Neural progenitor cell (in vitro differentiated cells): ENCODE data around the gene MTCL1. TPM values are rescaled to one million over a fixed set of nuclear protein-coding genes. Genes with fewer than 3 reads are reported as not detected.

Experiments
- DNase-seq: peaks from one replicate; pipeline ENCODE4 v3.0.0-alpha.2; 2016; ENCODE audit warnings: low spot score
- H2AFZ ChIP-seq: fragments of 200-600 bp; sonication (generic); replicated peaks from 2 replicates; pipeline ENCODE4 v1.6.1; 2016; ENCODE audit warnings: antibody characterized with exemption
- H3F3A ChIP-seq: fragments of 200-600 bp; sonication (generic); 2 replicates; pipeline ENCODE4 v1.6.1; 2016; ENCODE audit warnings: antibody characterized with exemption, low read depth
- H3K27ac ChIP-seq: fragments of 200-600 bp; sonication (generic); 2 replicates; pipeline ENCODE4 v1.5.1; 2016; ENCODE audit warnings: mild to moderate bottlenecking
- H3K27me3 ChIP-seq: fragments of 200-600 bp; sonication (generic); 2 replicates; pipeline ENCODE4 v1.6.1; 2016; ENCODE audit warnings: mild to moderate bottlenecking, moderate library complexity
- H3K36me3 ChIP-seq: fragments of 200-600 bp; sonication (generic); 2 replicates; pipeline ENCODE4 v1.5.1; 2016
- H3K4me1 ChIP-seq: fragments of 200-600 bp; sonication (generic); 2 replicates; pipeline ENCODE4 v1.6.1; 2016; ENCODE audit warnings: mixed run types
- H3K4me2 ChIP-seq: fragments of 200-600 bp; sonication (generic); 2 replicates; pipeline ENCODE4 v1.6.1; 2016
- H3K4me3 ChIP-seq: fragments of 200-600 bp; sonication (generic); 2 replicates; pipeline ENCODE4 v1.5.1; 2016
- H3K79me2 ChIP-seq: fragments of 200-600 bp; sonication (generic); 2 replicates; pipeline ENCODE4 v1.6.1; 2016; ENCODE audit warnings: low read depth
- H3K9ac ChIP-seq: fragments of 200-600 bp; sonication (generic); 2 replicates; pipeline ENCODE4 v1.6.1; 2016
- H3K9me3 ChIP-seq: fragments of 200-600 bp; sonication (generic); 2 replicates; pipeline ENCODE4 v1.5.1; 2016; ENCODE audit warnings: low read depth
- H4K20me1 ChIP-seq: fragments of 200-600 bp; sonication (generic); 2 replicates; pipeline ENCODE4 v1.6.1; 2016; ENCODE audit warnings: low read depth
- H3K27ac Mint-ChIP-seq: 3 replicates; pipeline ENCODE4 v1.8.0; 2021; ENCODE audit warnings: mixed read lengths
- H3K27me3 Mint-ChIP-seq: 2 replicates; pipeline ENCODE4 v1.8.0; 2022; ENCODE audit warnings: low read depth, mild to moderate bottlenecking, inconsistent platforms, moderate library complexity, mixed read lengths; ENCODE audit not compliant: insufficient read depth
- H3K36me3 Mint-ChIP-seq: 3 replicates; pipeline ENCODE4 v1.8.0; 2021; ENCODE audit warnings: mixed read lengths
- H3K4me1 Mint-ChIP-seq: 3 replicates; pipeline ENCODE4 v1.8.0; 2021; ENCODE audit warnings: mixed read lengths
- H3K4me3 Mint-ChIP-seq: 3 replicates; pipeline ENCODE4 v1.8.0; 2021; ENCODE audit warnings: mild to moderate bottlenecking, moderate library complexity, mixed read lengths
- H3K9me3 Mint-ChIP-seq: 3 replicates; pipeline ENCODE4 v1.8.0; 2020; ENCODE audit warnings: mixed read lengths
- EZH2 ChIP-seq: fragments of 200-600 bp; sonication (generic); IDR thresholded peaks from 2 replicates; pipeline ENCODE4 v1.6.1; 2017; ENCODE audit warnings: antibody characterized with exemption, mild to moderate bottlenecking, moderate library complexity
- EZH2phosphoT487 ChIP-seq: fragments of 200-600 bp; sonication (generic); IDR thresholded peaks from 2 replicates; pipeline ENCODE4 v1.6.1; 2017; ENCODE audit warnings: antibody characterized with exemption
- total RNA-seq: library from RNA; depleted of rRNA; stranded (reverse); fragments of >200 nt; gene quantifications from 2 replicates; pipeline ENCODE4 v1.2.3, GENCODE V29; 2015; ENCODE audit warnings: low replicate concordance
- TF ChIP-seq, protein P1 (sequence below): fragments of 200-600 bp; sonication (generic); IDR thresholded peaks from 2 replicates; pipeline ENCODE4 v1.5.1; 2017; ENCODE audit warnings: antibody characterized with exemption, mild to moderate bottlenecking

Gene MTCL1
- total RNA-seq, 1 donor from 2014 or later, result 36.9 TPM

DNA sequence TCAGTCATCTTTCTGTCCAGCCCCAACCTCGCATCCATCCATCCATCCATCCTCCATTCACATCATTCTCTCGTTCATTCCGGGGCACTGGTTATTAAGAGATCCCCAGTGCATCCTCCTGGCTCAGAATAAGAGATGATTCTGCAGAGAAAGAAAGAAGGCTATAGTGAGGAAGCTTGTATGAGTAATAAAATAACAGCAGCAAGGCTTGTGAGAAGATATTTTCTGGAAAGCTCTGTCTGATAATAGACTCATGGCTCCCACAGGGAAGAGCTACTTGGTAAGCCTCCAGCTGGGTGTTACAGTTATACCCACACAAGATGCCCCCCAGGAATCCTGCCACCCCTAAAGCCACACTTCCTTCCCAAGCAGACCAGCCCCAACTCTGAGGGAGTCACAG lies 143.2 kb downstream of the MTCL1 start:
- no peaks in the 10 kb centered on the region for H3F3A ChIP-seq
- DNase-seq, result no peak
- H3K27ac Mint-ChIP-seq, result no peak overlapping the region
- H3K9me3 ChIP-seq, result no peaks in the 10 kb centered on the region
- H3K27me3 ChIP-seq, result no peaks in the 10 kb centered on the region
- peaks cover 10% of the 10 kb centered on the region for H3K4me1 Mint-ChIP-seq
- H2AFZ ChIP-seq, result no peak overlapping the region
- no peak overlapping the region for H3K27ac ChIP-seq
- H3K4me2 ChIP-seq, result no peak overlapping the region
- H3K36me3 ChIP-seq, result no peaks in the 10 kb centered on the region
- no peaks in the 10 kb centered on the region for H3K36me3 Mint-ChIP-seq
- H3K4me3 ChIP-seq, result no peak overlapping the region
- no peak overlapping the region for H3K9ac ChIP-seq
- peaks cover 2% of the 10 kb centered on the region for H3K9me3 Mint-ChIP-seq
- no peak overlapping the region for H3K4me3 Mint-ChIP-seq
- H3K27me3 Mint-ChIP-seq, result peaks cover 11% of the 10 kb centered on the region
- H4K20me1 ChIP-seq, result no peaks in the 10 kb centered on the region
- TF ChIP-seq EZH2phosphoT487 (no peak), EZH2 (no peak)
- TF ChIP-seq, protein P1, sequence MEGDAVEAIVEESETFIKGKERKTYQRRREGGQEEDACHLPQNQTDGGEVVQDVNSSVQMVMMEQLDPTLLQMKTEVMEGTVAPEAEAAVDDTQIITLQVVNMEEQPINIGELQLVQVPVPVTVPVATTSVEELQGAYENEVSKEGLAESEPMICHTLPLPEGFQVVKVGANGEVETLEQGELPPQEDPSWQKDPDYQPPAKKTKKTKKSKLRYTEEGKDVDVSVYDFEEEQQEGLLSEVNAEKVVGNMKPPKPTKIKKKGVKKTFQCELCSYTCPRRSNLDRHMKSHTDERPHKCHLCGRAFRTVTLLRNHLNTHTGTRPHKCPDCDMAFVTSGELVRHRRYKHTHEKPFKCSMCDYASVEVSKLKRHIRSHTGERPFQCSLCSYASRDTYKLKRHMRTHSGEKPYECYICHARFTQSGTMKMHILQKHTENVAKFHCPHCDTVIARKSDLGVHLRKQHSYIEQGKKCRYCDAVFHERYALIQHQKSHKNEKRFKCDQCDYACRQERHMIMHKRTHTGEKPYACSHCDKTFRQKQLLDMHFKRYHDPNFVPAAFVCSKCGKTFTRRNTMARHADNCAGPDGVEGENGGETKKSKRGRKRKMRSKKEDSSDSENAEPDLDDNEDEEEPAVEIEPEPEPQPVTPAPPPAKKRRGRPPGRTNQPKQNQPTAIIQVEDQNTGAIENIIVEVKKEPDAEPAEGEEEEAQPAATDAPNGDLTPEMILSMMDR, result no peak
- H3K4me1 ChIP-seq, result no peaks in the 10 kb centered on the region
- no peaks in the 10 kb centered on the region for H3K79me2 ChIP-seq

DNA sequence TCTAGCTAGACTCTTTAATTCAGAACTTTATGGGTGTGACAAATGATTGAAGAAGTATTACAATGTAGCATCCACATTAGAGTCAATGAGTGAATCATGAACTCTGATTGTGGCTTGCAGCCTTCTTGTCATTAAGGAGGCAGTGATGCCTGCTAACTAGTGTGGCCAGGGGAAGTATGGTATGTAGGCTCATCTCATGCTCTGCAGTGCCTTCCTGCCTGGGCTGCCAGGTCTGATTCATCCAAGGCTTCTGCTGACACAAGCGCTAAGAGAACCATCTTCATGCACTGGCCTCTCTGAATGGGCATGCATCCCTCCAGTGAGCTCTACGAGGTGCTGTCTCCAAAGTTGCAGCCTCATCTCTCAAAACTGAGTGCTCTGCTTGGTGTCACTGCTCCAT lies 144.3 kb downstream of the MTCL1 start:
- Histone ChIP-seq H3K36me3 (no peaks in the 10 kb centered on the region), H3F3A (no peaks in the 10 kb centered on the region), H4K20me1 (no peaks in the 10 kb centered on the region), H3K27ac (no peak overlapping the region), H2AFZ (no peak overlapping the region), H3K4me2 (no peak overlapping the region), H3K9ac (no peak overlapping the region), H3K79me2 (no peaks in the 10 kb centered on the region), H3K4me3 (no peak overlapping the region), H3K27me3 (no peaks in the 10 kb centered on the region), H3K9me3 (no peaks in the 10 kb centered on the region), H3K4me1 (no peaks in the 10 kb centered on the region)
- no peak overlapping the region for H3K4me3 Mint-ChIP-seq
- TF ChIP-seq EZH2phosphoT487, result no peak
- TF ChIP-seq, protein P1, result no peak
- no peak for TF ChIP-seq EZH2
- peaks cover 5% of the 10 kb centered on the region for H3K27me3 Mint-ChIP-seq
- peaks cover 13% of the 10 kb centered on the region for H3K4me1 Mint-ChIP-seq
- H3K27ac Mint-ChIP-seq, result no peak overlapping the region
- no peak for DNase-seq
- no peaks in the 10 kb centered on the region for H3K36me3 Mint-ChIP-seq
- H3K9me3 Mint-ChIP-seq, result peaks cover 2% of the 10 kb centered on the region

DNA sequence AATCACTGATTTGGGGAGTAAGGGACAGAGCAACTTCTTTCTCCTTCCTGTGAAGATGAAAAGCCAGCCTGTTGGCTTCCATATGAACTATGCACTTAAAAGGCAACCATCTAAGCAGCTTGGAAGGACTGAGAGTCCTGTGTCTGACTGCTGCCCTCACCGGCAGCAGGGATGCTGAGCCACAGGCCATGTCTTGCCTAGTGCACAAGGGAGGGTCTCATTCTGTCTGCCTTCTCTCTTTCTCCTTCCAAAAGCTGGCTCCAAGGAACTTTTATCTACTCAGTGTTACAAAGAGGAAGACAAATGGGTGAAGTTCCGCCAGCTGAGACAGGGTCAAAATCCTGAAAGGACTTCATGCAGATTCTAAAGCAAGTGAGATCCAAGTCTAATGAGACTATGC lies 146.3 kb downstream of the MTCL1 start:
- DNase-seq, result no peak
- Mint-ChIP-seq H3K27me3 (peaks cover 6% of the 10 kb centered on the region), H3K9me3 (peaks cover 2% of the 10 kb centered on the region), H3K4me3 (no peak overlapping the region), H3K4me1 (peaks cover 20% of the 10 kb centered on the region), H3K27ac (no peak overlapping the region), H3K36me3 (no peaks in the 10 kb centered on the region)
- H3K4me1 ChIP-seq, result no peaks in the 10 kb centered on the region
- H4K20me1 ChIP-seq, result no peaks in the 10 kb centered on the region
- TF ChIP-seq EZH2, result no peak
- H3K27ac ChIP-seq, result no peak overlapping the region
- H3K4me2 ChIP-seq, result no peak overlapping the region
- no peaks in the 10 kb centered on the region for H3K27me3 ChIP-seq
- no peaks in the 10 kb centered on the region for H3K9me3 ChIP-seq
- H3F3A ChIP-seq, result no peaks in the 10 kb centered on the region
- H2AFZ ChIP-seq, result peak overlapping the region; percentile 57
- H3K79me2 ChIP-seq, result no peaks in the 10 kb centered on the region
- no peak overlapping the region for H3K4me3 ChIP-seq
- H3K36me3 ChIP-seq, result no peaks in the 10 kb centered on the region
- no peak overlapping the region for H3K9ac ChIP-seq

DNA sequence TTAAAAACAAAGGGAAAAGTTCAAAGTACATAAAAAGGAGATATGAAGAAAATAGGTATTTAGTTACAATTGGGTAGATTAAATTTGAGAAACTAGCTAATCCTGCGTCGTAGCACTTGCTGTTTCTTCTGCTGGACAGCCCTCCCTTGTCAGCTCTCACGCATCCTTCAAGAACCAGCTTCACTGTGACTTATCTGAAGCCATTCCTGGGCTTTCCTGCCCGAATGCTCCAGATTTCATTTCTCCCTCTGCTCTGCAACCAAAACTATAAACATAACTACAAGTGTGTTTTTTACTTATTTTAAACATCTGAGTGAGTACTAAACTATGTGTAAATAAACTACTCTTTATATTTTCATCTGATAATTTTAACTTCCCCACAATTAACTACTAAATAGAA lies 149.2 kb downstream of the MTCL1 start:
- TF ChIP-seq EZH2, result no peak
- no peak for TF ChIP-seq EZH2phosphoT487
- TF ChIP-seq, protein P1, result no peak
- no peak overlapping the region for H3K4me3 ChIP-seq
- no peaks in the 10 kb centered on the region for H3K36me3 ChIP-seq
- Mint-ChIP-seq H3K9me3 (peaks cover 2% of the 10 kb centered on the region), H3K27me3 (peaks cover 6% of the 10 kb centered on the region), H3K36me3 (no peaks in the 10 kb centered on the region), H3K4me3 (no peak overlapping the region), H3K27ac (peak overlapping the region; percentile 17), H3K4me1 (peaks cover 20% of the 10 kb centered on the region)
- H3K4me1 ChIP-seq, result no peaks in the 10 kb centered on the region
- no peak overlapping the region for H3K9ac ChIP-seq
- no peak overlapping the region for H2AFZ ChIP-seq
- DNase-seq, result no peak
- H3K27ac ChIP-seq, result no peak overlapping the region
- no peaks in the 10 kb centered on the region for H3K9me3 ChIP-seq
- H4K20me1 ChIP-seq, result no peaks in the 10 kb centered on the region
- H3K79me2 ChIP-seq, result no peaks in the 10 kb centered on the region
- H3K27me3 ChIP-seq, result no peaks in the 10 kb centered on the region
- no peak overlapping the region for H3K4me2 ChIP-seq
- H3F3A ChIP-seq, result no peaks in the 10 kb centered on the region
